PC-3 (cell line): ENCODE data around the gene EIPR1. TPM values are rescaled to one million over a fixed set of nuclear protein-coding genes. Genes with fewer than 3 reads are reported as not detected.
"Not testable (repeated sequence)": the region's sequence is repeated elsewhere in the genome, so short reads cannot be mapped to it uniquely, and the experiment has no call there.

ENCODE experiments used
- ATAC-seq: fragments of 200-7000 bp; cut with Tn5 transposase; 2 replicates; pipeline ENCODE4 v1.9.1; 2020; ENCODE audit warnings: mild to moderate bottlenecking, moderate library complexity
- BruUV-seq: library from RNA; stranded (reverse); fragments of 400-500 nt; replicated peaks from 2 replicates; lab custom pipeline; 2021; lab: Mats Ljungman, UMichigan
- CTCF ChIA-PET: fragments of 300-600 bp; sonication (Branson Sonifier 250); formaldehyde crosslinking; loops from one replicate; lab custom pipeline; 2022; ENCODE audit warnings: antibody characterized with exemption; lab: Charles Lee
- POLR2A ChIA-PET: fragments of 300-600 bp; sonication (Branson Sonifier 250); formaldehyde crosslinking; loops from one replicate; lab custom pipeline; 2022; ENCODE audit warnings: antibody characterized with exemption; ENCODE audit not compliant: unreplicated experiment; lab: Charles Lee
- DNase-seq: peaks from one replicate; pipeline ENCODE4 v3.0.0-alpha.2; 2015
- H2AFZ ChIP-seq: fragments of 300-600 bp; sonication (generic); 2 replicates; pipeline ENCODE4 v1.6.0; 2016; ENCODE audit warnings: antibody characterized with exemption, low read length
- H3F3A ChIP-seq: fragments of 300-600 bp; sonication (generic); one replicate; pipeline ENCODE4 v1.6.0; 2017; ENCODE audit warnings: antibody characterized with exemption, low read length, control low read depth, mild to moderate bottlenecking; ENCODE audit not compliant: unreplicated experiment
- H3K27ac ChIP-seq: fragments of 300-600 bp; sonication (generic); 2 replicates; pipeline ENCODE4 v1.5.1; 2016; ENCODE audit warnings: mild to moderate bottlenecking, low read length
- H3K27me3 ChIP-seq: fragments of 300-600 bp; sonication (generic); 2 replicates; pipeline ENCODE4 v1.6.1; 2016; ENCODE audit warnings: low read length, mixed read lengths
- H3K36me3 ChIP-seq: fragments of 300-600 bp; sonication (generic); 2 replicates; pipeline ENCODE4 v1.6.1; 2016; ENCODE audit warnings: low read depth, mixed run types, low read length, mixed read lengths
- H3K4me1 ChIP-seq: fragments of 300-600 bp; sonication (generic); 2 replicates; pipeline ENCODE4 v1.5.1; 2016; ENCODE audit warnings: low read length; ENCODE audit not compliant: insufficient read depth
- H3K4me2 ChIP-seq: fragments of 300-600 bp; sonication (generic); 2 replicates; pipeline ENCODE4 v1.6.0; 2016; ENCODE audit warnings: low read length
- H3K4me3 ChIP-seq: fragments of 300-600 bp; sonication (generic); 2 replicates; pipeline ENCODE4 v1.5.1; 2016; ENCODE audit warnings: mild to moderate bottlenecking, low read length, mixed read lengths
- H3K79me2 ChIP-seq: fragments of 300-600 bp; sonication (generic); 2 replicates; pipeline ENCODE4 v1.6.1; 2017; ENCODE audit warnings: low read length, mixed read lengths
- H3K9ac ChIP-seq: fragments of 300-600 bp; sonication (generic); 2 replicates; pipeline ENCODE4 v1.6.0; 2016; ENCODE audit warnings: mild to moderate bottlenecking, low read length
- H3K9me2 ChIP-seq: fragments of 300-600 bp; sonication (generic); replicated peaks from 2 replicates; pipeline ENCODE4 v1.6.1; 2016; ENCODE audit warnings: mixed run types, low read length, mixed read lengths
- H3K9me3 ChIP-seq: fragments of 300-600 bp; sonication (generic); 2 replicates; pipeline ENCODE4 v1.6.1; 2016; ENCODE audit warnings: low read length, mixed read lengths
- H4K20me1 ChIP-seq: fragments of 300-600 bp; sonication (generic); 2 replicates; pipeline ENCODE4 v1.6.1; 2016; ENCODE audit warnings: low read length, mixed read lengths
- CTCF ChIP-seq: fragments of 300-600 bp; sonication (generic); conservative IDR thresholded peaks from 2 replicates; pipeline ENCODE4 v1.5.1; 2017; ENCODE audit warnings: antibody characterized with exemption, low read depth, mild to moderate bottlenecking, low read length
- EZH2 ChIP-seq: fragments of 300-600 bp; sonication (generic); IDR thresholded peaks from one replicate; pipeline ENCODE4 v1.6.1; 2017; ENCODE audit warnings: antibody characterized with exemption, mild to moderate bottlenecking, low read length; ENCODE audit not compliant: unreplicated experiment
- EZH2phosphoT487 ChIP-seq: fragments of 300-600 bp; sonication (generic); IDR thresholded peaks from 2 replicates; pipeline ENCODE4 v1.6.1; 2018; ENCODE audit warnings: mild to moderate bottlenecking, antibody characterized with exemption, low read length, borderline replicate concordance
- intact Hi-C: fragments of 100-400 bp; cut with micrococcal nuclease; formaldehyde crosslinking; loops from 2 replicates; pipeline ENCODE4 v1.9.0; 2023
- total RNA-seq: library from RNA; depleted of rRNA; stranded (reverse); fragments of >200 nt; gene quantifications from 2 replicates; pipeline ENCODE4 v1.2.3, GENCODE V29; 2014

EIPR1 gene
- total RNA-seq, 1 experiment from 2014 or later, result 90.1 TPM

GRCh38 chr2:3181416-3182010 lies 196.1 kb downstream of the EIPR1 start:
- Histone ChIP-seq H3K79me2 (no peaks in the 10 kb centered on the region), H3K4me1 (no peaks in the 10 kb centered on the region), H3K4me3 (no peak overlapping the region), H3K9ac (no peak overlapping the region), H3K4me2 (no peak overlapping the region), H2AFZ (no peak overlapping the region), H3K27ac (no peak overlapping the region), H3K9me2 (no peaks in the 10 kb centered on the region), H4K20me1 (no peaks in the 10 kb centered on the region), H3K9me3 (no peaks in the 10 kb centered on the region), H3K27me3 (no peaks in the 10 kb centered on the region), H3K36me3 (no peaks in the 10 kb centered on the region), H3F3A (no peaks in the 10 kb centered on the region)
- no TSS peak for BruUV-seq
- TF ChIP-seq EZH2 (no peak), CTCF (no peak), EZH2phosphoT487 (no peak)
- intact Hi-C loops, result no loop called here
- no peak for DNase-seq
- no peak for ATAC-seq
- ChIA-PET POLR2A (no interaction called here), CTCF (no interaction called here)

GRCh38 chr2:3180909-3181221 lies 196.8 kb downstream of the EIPR1 start:
- DNase-seq, H3F3A ChIP-seq, ATAC-seq, H3K4me3 ChIP-seq, H3K27me3 ChIP-seq, H3K9ac ChIP-seq, H3K27ac ChIP-seq, H4K20me1 ChIP-seq, H3K4me2 ChIP-seq, H3K9me3 ChIP-seq, H3K36me3 ChIP-seq, POLR2A ChIA-PET, H2AFZ ChIP-seq, BruUV-seq, H3K4me1 ChIP-seq, CTCF ChIA-PET, intact Hi-C loops, H3K79me2 ChIP-seq, H3K9me2 ChIP-seq: not testable (repeated sequence)

- no peaks in the 10 kb centered on the region for H3K79me2 ChIP-seq
- H3K9me2 ChIP-seq, result no peaks in the 10 kb centered on the region
- no peaks in the 10 kb centered on the region for H3K4me1 ChIP-seq
- DNase-seq (peak; percentile 7), ATAC-seq (no peak; the same call in 1 of the 2 replicates)
- H3K4me3 ChIP-seq, result no peak overlapping the region
- no peak overlapping the region for H3K9ac ChIP-seq
- H3K9me3 ChIP-seq, result no peaks in the 10 kb centered on the region
- no peaks in the 10 kb centered on the region for H3K36me3 ChIP-seq
- ChIA-PET CTCF (no interaction called here), POLR2A (no interaction called here)
- no peak overlapping the region for H2AFZ ChIP-seq
- H3F3A ChIP-seq, result no peaks in the 10 kb centered on the region
- no peak overlapping the region for H3K4me2 ChIP-seq
- no TSS peak for BruUV-seq
- H3K27ac ChIP-seq, result no peak overlapping the region
- H3K27me3 ChIP-seq, result no peaks in the 10 kb centered on the region
- H4K20me1 ChIP-seq, result no peaks in the 10 kb centered on the region
- TF ChIP-seq EZH2phosphoT487 (no peak), EZH2 (no peak), CTCF (no peak)
- intact Hi-C loops, result no loop called here
Measured at GRCh38 chr2:3180082-3180908, 197.3 kb downstream of the EIPR1 start.
